Measurements from ENCODE around the gene CAPN12. TPM values are rescaled to one million over a fixed set of nuclear protein-coding genes. Genes with fewer than 3 reads are reported as not detected.
A peak's percentile ranks its signal among the peaks of the same experiment; 100 is the strongest.

CAPN12 gene
- total and polyA plus RNA-seq, 10 of the 15 experiments (the other 5 are each of a cell fraction or from before 2014, with no cell fraction given) = 0.64 to 4.6 (median 2.0) TPM

DNA sequence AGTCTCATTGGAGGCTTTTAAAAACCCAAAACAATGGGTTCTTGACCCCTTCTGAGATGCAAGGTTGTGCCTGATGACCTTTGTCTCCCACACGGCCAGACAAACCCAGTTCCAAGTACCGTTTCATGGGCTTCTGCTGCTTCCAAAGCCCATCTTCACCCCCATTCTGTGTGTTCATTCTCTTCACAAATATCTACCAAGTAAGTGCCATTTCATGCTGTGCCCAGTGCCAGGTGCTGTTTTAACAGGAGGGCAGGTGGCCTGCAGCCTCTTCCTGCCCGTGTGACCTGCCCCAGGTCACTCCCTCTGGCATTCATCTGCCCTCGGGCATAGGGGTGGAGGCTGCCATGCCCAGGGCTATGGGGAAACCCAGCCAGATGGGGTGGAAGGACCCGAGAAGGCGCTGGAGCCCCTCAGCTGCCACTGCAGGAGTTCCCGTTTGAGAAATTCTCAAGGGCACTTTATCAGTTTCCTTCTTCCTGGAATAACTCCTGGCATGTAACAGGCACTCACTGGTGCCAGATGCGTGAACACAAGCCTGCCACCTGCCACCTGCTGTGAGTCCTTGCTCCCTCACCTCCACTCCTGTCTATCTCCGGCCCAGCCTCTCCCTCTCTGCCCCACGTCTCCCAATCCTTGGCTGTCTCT is 12.5 kb downstream of the CAPN12 start:
- ChIA-PET POLR2A (no interaction called here), SMC1A (ENCODE audit: uncharacterized antibody, unreplicated experiment) (no interaction called here), CTCF (interaction anchor here (1.2 to 3.2 kb wide), 2 partner anchors 137 to 198 kb away, joined by 4 to 20 read pairs; partner anchors contain the start of genes MRPS12 and SARS2), RAD21 (ENCODE audit: unreplicated experiment) (no interaction called here)
- Histone ChIP-seq H3K9me3 (replicated peaks; ENCODE audit: control insufficient read depth, insufficient read depth, low read length) (no peaks in the 10 kb centered on the region), H3K9ac (ENCODE audit: control insufficient read depth, insufficient read depth, low read length) (no peak overlapping the region), H3K27me3 (replicated peaks in 1 of 2; ENCODE audit: control insufficient read depth in 2 of 2, insufficient read depth in 2 of 2, low read length in 1 of 2) (no peaks in the 10 kb centered on the region), H3K4me2 (ENCODE audit: control insufficient read depth, insufficient read depth) (no peak overlapping the region), H3K4me3 (no peak overlapping the region), H3K4me1 (ENCODE audit: control insufficient read depth, insufficient read depth, low read length) (peaks cover 22% of the 10 kb centered on the region), H3K79me2 (ENCODE audit: control insufficient read depth, insufficient read depth, low read length) (no peaks in the 10 kb centered on the region; the same call in 1 of the 2 replicates), H4K20me1 (ENCODE audit: control insufficient read depth, insufficient read depth) (no peaks in the 10 kb centered on the region), H3K27ac (ENCODE audit: control insufficient read depth, insufficient read depth) (no peak overlapping the region), H3K36me3 (ENCODE audit: control insufficient read depth in 2 of 2, insufficient read depth in 2 of 2, low read length in 1 of 2) (peaks cover 0 to 16% of the 10 kb centered on the region in 2 experiments; a peak in 3 of 4 replicates), H2AFZ (ENCODE audit: control insufficient read depth, low read depth, low read length) (no peak overlapping the region)
- no peak for ATAC-seq
- TF ChIP-seq EP300 (IDR thresholded peaks at IDR 0.05; ENCODE audit: borderline replicate concordance in 1 of 2, control insufficient read depth in 1 of 2, low read depth in 2 of 2, low read length in 2 of 2) = no peak
- 0 out of 2 replicates have a peak, but pooled peaks have one; percentile 47 for TF ChIP-seq POLR2A (IDR thresholded peaks at IDR 0.05; ENCODE audit: low read depth, low read length)
- intact Hi-C loops (cut with micrococcal nuclease; ENCODE audit: unreplicated experiment) (loop anchor here (10.0 kb wide), 1 partner anchor 217 kb away; no protein-coding TSS in a partner anchor), in situ Hi-C loops (cut with MboI) (loop anchor here (5.0 kb wide), 1 partner anchor 201 kb away; the partner anchor contains the start of genes MRPS12 and SARS2)
- no peak for DNase-seq (ENCODE audit: low read depth, low spot score)
- 63% methylated on average over 10 of the region's 10 CpGs for WGBS (ENCODE audit: insufficient coverage, insufficient replicate concordance, low lambda C conversion rate, missing lambda C conversion rate)
- FAIRE-seq = no peak
- no TSS peak for BruUV-seq (replicated peaks)

DNA sequence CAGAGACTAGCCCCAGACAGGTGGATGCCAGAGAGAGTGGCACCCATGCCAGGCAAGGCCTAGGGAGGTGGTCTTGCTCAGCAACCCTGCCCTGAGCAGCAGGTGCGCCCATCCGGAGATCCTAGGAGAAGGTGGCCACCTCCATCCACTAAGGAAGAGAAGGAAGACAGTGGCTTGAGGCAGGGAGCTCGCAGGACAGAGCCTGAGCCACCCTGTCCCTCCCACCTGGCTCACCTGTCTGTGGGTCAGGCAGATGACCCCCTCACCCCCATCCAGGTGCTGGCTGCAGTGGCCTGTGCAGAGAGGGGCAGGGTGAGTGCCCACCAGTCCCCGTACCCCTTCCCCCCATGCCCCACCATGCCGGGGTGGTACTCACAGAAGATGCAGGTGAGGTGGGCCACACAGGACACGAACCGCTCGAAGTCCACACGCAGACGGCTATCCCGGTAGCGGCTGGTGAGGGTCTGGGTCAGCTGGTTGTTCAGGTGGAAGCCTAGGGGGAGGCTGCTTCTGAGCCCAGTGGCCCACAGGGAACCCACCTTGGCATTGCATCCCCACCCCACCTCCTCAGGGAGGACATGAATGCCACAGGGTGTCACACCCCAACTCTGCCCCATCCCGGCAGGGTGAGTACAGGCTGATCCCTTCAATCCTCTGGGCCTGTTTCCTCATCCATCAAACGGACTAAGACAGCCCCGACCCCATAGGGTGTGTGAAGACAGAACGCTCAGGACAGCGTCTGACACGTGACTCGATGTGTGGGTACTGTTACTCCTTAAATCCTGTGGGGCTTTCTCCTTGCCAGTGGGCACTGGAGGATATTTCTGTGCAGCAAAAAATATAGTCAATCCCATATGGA is 13.3 kb downstream of the CAPN12 start:
- peaks cover 0 to 20% of the 10 kb centered on the region in 2 experiments; a peak in 3 of 4 replicates for H3K36me3 ChIP-seq (ENCODE audit: control insufficient read depth in 2 of 2, insufficient read depth in 2 of 2, low read length in 1 of 2)
- 90% methylated on average over 17 of the region's 19 CpGs for WGBS (ENCODE audit: insufficient coverage, insufficient replicate concordance, low lambda C conversion rate, missing lambda C conversion rate)
- in situ Hi-C loops (cut with MboI) (loop anchor here (5.0 kb wide), 1 partner anchor 201 kb away; the partner anchor contains the start of genes MRPS12 and SARS2), intact Hi-C loops (cut with micrococcal nuclease; ENCODE audit: unreplicated experiment) (loop anchor here (10.0 kb wide), 1 partner anchor 216 kb away; no protein-coding TSS in a partner anchor)
- ATAC-seq (no peak), FAIRE-seq (no peak), DNase-seq (ENCODE audit: low read depth, low spot score) (no peak)
- ChIA-PET POLR2A (no interaction called here), RAD21 (ENCODE audit: unreplicated experiment) (interaction anchor here (1.4 kb wide), 1 partner anchor 148 kb away, joined by 3 read pairs; no protein-coding TSS in a partner anchor), SMC1A (ENCODE audit: uncharacterized antibody, unreplicated experiment) (interaction anchor here (1.2 kb wide), 1 partner anchor 146 kb away, joined by 3 read pairs; no protein-coding TSS in a partner anchor), CTCF (interaction anchor here (1.2 to 2.9 kb wide), 2 partner anchors 138 to 156 kb away, joined by 4 to 15 read pairs; no protein-coding TSS in a partner anchor)
- no peak overlapping the region for H3K4me3 ChIP-seq
- peaks cover 19% of the 10 kb centered on the region for H3K4me1 ChIP-seq (ENCODE audit: control insufficient read depth, insufficient read depth, low read length)
- no peaks in the 10 kb centered on the region for H3K9me3 ChIP-seq (replicated peaks; ENCODE audit: control insufficient read depth, insufficient read depth, low read length)
- no peak overlapping the region for H3K27ac ChIP-seq (ENCODE audit: control insufficient read depth, insufficient read depth)
- no TSS peak for BruUV-seq (replicated peaks)
- no peaks in the 10 kb centered on the region for H3K27me3 ChIP-seq (replicated peaks in 1 of 2; ENCODE audit: control insufficient read depth in 2 of 2, insufficient read depth in 2 of 2, low read length in 1 of 2)
- no peaks in the 10 kb centered on the region for H4K20me1 ChIP-seq (ENCODE audit: control insufficient read depth, insufficient read depth)
- H3K9ac ChIP-seq (ENCODE audit: control insufficient read depth, insufficient read depth, low read length) = no peak overlapping the region
- H3K79me2 ChIP-seq (ENCODE audit: control insufficient read depth, insufficient read depth, low read length) = no peaks in the 10 kb centered on the region; the same call in 1 of the 2 replicates
- no peak overlapping the region for H3K4me2 ChIP-seq (ENCODE audit: control insufficient read depth, insufficient read depth)
- no peak overlapping the region for H2AFZ ChIP-seq (ENCODE audit: control insufficient read depth, low read depth, low read length)
- TF ChIP-seq POLR2A (IDR thresholded peaks at IDR 0.05; ENCODE audit: low read depth, low read length) (no peak), PAX8 (IDR thresholded peaks at IDR 0.05) (no peak), BRCA1 (IDR thresholded peaks at IDR 0.05; ENCODE audit: low read depth, low read length) (no peak), SREBF1 (IDR thresholded peaks at IDR 0.05; ENCODE audit: low read length) (no peak), SRF (IDR thresholded peaks at IDR 0.05; ENCODE audit: low read depth in 2 of 2, low read length in 2 of 2) (no peak), NRF1 (conservative IDR thresholded peaks at IDR 0.05; ENCODE audit: low read depth, low read length) (no peak)
- TF ChIP-seq, protein P1, sequence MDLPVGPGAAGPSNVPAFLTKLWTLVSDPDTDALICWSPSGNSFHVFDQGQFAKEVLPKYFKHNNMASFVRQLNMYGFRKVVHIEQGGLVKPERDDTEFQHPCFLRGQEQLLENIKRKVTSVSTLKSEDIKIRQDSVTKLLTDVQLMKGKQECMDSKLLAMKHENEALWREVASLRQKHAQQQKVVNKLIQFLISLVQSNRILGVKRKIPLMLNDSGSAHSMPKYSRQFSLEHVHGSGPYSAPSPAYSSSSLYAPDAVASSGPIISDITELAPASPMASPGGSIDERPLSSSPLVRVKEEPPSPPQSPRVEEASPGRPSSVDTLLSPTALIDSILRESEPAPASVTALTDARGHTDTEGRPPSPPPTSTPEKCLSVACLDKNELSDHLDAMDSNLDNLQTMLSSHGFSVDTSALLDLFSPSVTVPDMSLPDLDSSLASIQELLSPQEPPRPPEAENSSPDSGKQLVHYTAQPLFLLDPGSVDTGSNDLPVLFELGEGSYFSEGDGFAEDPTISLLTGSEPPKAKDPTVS (IDR thresholded peaks at IDR 0.05; ENCODE audit: low read depth, low read length) = no peak
- TF ChIP-seq, protein P2, sequence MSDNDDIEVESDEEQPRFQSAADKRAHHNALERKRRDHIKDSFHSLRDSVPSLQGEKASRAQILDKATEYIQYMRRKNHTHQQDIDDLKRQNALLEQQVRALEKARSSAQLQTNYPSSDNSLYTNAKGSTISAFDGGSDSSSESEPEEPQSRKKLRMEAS (IDR thresholded peaks at IDR 0.05; ENCODE audit: low read depth, low read length) = no peak
- TF ChIP-seq, protein P3, sequence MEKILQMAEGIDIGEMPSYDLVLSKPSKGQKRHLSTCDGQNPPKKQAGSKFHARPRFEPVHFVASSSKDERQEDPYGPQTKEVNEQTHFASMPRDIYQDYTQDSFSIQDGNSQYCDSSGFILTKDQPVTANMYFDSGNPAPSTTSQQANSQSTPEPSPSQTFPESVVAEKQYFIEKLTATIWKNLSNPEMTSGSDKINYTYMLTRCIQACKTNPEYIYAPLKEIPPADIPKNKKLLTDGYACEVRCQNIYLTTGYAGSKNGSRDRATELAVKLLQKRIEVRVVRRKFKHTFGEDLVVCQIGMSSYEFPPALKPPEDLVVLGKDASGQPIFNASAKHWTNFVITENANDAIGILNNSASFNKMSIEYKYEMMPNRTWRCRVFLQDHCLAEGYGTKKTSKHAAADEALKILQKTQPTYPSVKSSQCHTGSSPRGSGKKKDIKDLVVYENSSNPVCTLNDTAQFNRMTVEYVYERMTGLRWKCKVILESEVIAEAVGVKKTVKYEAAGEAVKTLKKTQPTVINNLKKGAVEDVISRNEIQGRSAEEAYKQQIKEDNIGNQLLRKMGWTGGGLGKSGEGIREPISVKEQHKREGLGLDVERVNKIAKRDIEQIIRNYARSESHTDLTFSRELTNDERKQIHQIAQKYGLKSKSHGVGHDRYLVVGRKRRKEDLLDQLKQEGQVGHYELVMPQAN (conservative IDR thresholded peaks at IDR 0.05) = no peak

Data from GM12878 (cell line).